T-helper 1 cell (primary cell): Measurements from ENCODE around the gene CRB1.
A peak's percentile ranks its signal among the peaks of the same experiment; 100 is the strongest.

Source experiments
- DNase-seq, 5 donors: peaks; one replicate each; pipeline ENCODE4 v3.0.0-alpha.2; 2012 to 2020

CRB1 gene

GRCh38 chr1:197351821-197352440, 83.9 kb downstream of the CRB1 start:
- no peak for DNase-seq

GRCh38 chr1:197355248-197355995, 87.4 kb downstream of the CRB1 start:
- DNase-seq: no peak

DNA sequence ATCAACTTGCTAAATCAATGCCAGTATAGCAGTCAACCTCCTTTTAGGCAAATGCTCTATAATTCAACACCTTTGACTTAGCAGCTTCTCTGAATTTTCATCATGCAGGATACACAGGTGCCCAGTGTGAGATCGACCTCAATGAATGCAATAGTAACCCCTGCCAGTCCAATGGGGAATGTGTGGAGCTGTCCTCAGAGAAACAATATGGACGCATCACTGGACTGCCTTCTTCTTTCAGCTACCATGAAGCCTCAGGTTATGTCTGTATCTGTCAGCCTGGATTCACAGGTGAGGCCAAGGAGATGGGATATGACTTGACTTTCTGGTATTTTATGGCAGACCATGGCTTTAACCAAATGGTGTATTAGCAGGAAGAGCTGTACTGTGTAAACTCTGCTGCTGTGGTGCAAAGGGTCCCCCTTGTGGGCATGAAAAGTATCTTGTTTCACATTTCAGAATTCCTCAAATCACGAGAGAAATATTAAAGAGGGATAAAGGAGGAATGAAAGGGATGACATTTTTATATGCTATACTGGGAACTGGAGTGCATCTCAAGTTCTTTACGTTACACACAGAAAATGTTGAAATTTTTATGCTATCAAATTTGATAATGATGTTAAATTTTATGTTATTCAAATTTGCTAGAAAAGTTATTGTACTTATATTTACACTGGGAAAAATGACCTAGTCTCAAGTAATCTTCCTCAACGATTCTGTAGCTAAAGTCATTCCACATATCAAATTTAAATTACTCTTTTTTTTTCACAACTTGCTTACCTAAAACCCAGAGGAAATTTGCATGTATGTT, 88.9 kb downstream of the CRB1 start:
- DNase-seq: peak in 2 of 5 donors; percentile 3 to 17

- no peak for DNase-seq
These were observed 90.9 kb downstream of the CRB1 start for GRCh38 chr1:197358959-197359358.

DNA sequence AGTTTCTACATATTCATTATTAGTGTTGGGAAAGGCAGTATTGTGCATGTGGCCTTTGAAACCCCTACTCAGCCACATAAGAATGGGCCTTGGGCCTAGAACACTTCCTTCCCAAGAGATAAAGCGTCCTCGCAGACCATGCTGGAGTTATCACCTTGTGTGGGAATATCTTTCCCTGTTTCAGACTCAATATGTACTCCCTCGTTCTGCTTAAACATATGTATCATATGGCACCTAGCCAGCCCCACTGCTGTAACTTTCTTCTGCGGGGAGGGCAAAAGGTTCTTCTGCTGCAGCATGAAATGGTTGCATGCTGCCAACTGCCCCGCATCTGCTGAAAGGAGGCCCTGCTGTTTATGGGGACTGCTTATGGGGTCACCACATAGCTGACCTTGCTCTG, 92.0 kb downstream of the CRB1 start:
- no peak for DNase-seq

DNA sequence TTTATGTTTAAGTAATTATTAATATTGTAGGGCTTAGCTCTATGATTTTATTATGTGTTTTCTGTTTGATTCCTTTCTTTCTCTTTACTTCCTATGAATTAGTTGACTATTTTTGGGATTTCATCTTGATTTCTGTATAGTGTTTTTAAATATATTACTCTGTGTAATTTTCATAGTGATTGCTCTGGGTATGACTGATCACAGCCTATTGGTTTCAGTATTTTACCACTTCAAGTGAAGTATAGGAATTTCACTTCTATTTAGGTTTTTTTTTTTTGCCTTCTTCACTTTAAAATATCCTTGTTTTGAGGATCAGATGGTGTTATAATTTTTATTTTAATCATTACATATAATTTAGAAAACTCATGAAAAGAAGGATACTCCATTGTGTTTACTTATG, 94.8 kb downstream of the CRB1 start:
- DNase-seq: no peak

GRCh38 chr1:197363855-197364254, 95.8 kb downstream of the CRB1 start:
- peak in 1 of 5 donors; percentile 6 for DNase-seq

DNA sequence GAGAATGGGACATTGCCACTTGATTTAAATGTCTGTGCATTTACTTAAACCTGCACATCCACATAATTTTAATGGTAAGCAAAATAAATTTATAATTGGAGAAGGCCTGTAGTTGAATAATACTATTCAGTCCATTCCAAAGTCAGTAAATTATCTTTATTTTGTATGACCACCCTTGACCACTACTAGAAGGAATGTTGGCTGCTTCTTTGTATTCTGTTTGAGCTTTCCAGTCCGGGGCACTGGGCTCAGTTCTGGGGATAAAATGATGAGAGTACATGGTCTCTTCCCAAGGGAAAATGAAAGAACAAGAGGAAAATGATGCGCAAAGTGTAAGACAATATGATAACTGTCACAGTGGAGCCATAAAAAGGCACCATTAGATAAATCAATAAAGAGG, 98.9 kb downstream of the CRB1 start:
- no peak for DNase-seq

DNA sequence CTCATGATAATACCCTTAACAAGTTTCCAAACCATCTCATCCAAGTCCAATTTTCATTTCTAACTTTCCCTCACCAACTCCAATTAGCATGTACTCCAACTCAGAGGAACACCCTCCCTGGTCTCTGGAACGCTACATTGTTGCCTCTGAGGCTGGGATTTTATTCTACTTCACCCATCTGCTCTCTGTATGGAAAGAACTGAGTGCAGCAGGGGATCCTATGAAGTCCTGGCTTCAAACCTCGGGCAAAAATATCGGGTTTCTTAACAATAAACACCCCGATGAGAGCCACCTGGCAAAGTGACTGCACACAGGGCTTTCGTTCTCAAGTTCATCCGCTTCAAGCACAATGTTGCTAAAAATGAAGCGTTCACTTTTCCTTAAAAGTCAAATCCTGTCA, 99.6 kb downstream of the CRB1 start:
- DNase-seq: no peak

GRCh38 chr1:197374428-197374827, 106.4 kb downstream of the CRB1 start:
- DNase-seq: no peak

DNA sequence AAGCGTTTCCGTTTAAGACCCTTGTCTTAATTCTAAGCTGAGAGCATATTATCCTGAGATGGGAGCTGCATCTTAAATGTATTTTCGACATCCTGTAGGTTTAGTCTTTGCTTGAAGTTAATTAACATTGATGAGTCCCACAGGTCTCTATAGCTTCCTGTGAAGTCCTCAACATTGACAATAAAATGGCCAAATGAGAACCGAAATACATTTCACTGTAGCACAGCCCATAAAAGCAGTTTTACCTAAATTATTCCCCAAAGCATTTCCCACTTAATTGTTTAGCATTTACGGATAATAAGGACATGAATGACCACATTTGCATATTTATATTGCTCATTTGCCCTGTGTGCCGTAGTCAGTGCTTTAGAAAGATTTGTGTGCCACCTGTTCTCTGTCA, 116.4 kb downstream of the CRB1 start:
- no peak for DNase-seq

DNA sequence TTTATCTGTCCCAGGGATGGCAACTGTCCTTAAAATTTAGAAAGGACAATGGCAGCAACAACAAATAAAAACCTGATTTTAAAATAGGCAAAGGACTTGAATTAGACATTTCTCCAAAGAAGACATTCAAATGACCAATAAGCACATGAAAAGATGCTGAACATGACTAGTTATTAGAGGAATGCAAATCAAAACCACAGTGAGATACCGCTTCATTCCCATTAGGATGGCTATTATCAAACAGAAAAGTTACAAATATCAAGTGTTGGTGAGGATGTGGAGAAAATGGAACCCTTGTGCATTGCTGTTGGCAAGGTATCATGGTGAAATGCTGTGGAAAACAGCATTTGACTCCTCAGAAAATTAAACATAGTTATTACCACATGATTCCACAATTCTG, 120.7 kb downstream of the CRB1 start:
- no peak for DNase-seq

DNA sequence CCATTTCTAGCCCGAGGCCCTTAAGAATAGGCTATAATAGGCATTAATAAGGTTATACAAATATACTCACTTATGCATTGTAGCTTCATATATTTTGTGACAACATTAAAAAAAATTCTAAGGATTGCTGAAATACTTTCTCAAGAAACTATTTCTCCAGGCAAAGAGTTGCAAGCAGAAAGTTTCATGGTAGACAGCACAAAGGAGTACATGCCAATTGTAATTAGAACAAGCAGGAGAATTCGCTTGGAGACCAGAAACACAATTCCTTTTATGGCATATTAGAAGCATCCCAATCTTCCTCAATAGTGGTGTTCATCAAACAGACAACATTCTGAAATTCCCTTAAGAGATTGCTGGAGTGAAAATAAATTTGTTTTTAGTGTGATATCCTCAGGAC, 122.8 kb downstream of the CRB1 start:
- no peak for DNase-seq

DNA sequence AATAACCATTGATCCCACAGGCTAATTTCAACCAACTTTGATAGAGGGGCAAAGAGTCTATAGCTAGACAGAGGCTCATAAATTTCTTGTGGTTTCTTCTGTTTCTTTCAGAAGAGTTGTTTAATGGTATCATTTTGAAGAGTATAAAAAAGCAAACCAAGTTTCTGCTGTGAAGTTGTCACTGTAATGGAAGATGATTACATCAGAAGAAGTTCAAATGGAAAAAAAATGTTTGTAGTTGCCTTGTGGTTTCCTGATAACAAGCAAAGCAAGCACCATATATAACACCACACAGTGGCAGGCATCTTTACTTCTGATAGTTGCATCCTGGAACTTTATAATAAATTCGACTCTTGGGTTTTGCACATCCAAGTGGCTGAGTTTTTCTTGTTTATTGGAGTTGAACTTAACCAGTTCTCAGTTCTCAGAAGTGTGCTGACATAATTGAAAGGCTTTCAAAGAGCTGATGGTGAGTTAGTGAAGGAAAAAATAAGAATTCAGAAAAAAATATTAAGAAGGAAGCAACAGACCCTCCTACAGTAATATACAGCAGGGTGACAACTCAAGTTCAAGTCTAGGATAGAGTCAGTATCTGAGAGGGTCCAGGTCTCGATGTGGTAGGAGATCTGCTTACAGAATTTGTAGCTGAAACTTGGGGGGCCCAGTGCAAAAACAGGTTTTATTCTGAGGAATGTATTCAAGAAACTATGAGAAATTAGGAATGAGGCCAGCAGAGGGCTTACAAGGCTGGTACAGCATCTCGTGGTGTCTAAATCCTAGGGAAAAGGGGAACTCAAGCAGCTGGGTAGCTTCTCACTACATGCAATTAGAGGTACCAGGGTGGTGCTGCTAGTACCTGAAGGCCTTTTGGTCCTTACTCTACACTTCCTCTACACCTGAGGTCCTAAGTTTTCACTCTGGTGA, 123.5 kb downstream of the CRB1 start:
- peak in 1 of 5 donors; percentile 16 for DNase-seq

- no peak for DNase-seq
These were observed 124.5 kb downstream of the CRB1 start for GRCh38 chr1:197392541-197392940.

- DNase-seq: no peak
These were observed 125.1 kb downstream of the CRB1 start for GRCh38 chr1:197393105-197393504.

DNA sequence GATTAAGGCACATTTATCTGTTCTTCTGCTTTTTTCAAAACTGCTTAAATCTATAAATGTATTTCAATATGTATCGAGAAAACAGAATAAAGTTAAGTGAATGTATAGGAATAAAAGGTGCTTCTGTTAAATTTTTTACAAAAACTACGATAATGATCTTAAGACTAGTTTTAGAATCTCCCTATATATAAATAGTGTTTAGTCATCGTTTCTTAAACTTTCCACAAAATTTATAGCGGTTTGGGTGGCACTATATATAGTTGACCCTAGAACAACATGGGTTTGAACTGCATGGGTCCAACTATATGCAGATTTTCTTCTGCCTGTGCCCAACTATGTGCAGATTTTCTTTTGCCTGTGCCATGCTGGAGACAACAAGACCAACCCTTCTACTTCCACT, 125.7 kb downstream of the CRB1 start:
- no peak for DNase-seq

GRCh38 chr1:197394831-197395608, 127.0 kb downstream of the CRB1 start:
- no peak for DNase-seq

DNA sequence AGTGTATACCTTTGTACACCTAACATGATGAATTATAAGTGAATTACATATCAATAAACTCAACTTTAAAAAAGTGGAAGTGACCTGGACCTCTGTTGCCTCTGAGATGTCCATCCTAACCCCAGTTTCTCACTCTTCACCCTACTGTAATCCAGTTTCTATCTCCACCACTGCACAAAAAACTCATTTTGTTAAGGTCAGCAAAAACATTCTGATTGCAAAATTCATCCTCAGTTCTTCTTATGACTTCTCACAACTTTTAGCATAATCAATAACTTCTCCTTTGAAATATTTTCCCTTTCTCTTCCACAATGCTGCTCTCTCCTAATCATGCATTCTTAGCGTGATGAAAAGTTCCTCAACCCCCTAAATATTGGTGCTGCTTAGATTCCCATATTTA, 129.8 kb downstream of the CRB1 start:
- DNase-seq: no peak

- peak in 2 of 5 donors; percentile 11 to 50 for DNase-seq
These were observed 131.9 kb downstream of the CRB1 start for GRCh38 chr1:197399755-197400521.

- no peak for DNase-seq
These were observed 132.5 kb downstream of the CRB1 start for GRCh38 chr1:197400522-197400902.
